Kidney (tissue), 14 donors: ENCODE data around the gene KLHL6. TPM values are rescaled to one million over a fixed set of nuclear protein-coding genes. Genes with fewer than 3 reads are reported as not detected.
"Not testable (repeated sequence)": the region's sequence is repeated elsewhere in the genome, so short reads cannot be mapped to it uniquely, and the experiment has no call there.

ENCODE experiments used
- DNase-seq, 5 donors: peaks; one replicate each; pipeline ENCODE4 v3.0.0-alpha.2; 2013 to 2020
- FAIRE-seq: peaks from 2 replicates; lab custom pipeline; 2012; peaks lifted over from hg19 to GRCh38; lab: Jason Lieb, UNC
- H3K27ac ChIP-seq, 2 donors: one replicate each; pipeline ENCODE4 v1.7.0; 2013; ENCODE audit warnings: low read depth in 2 of 2, low read length in 2 of 2, inconsistent platforms in 1 of 2
- H3K27me3 ChIP-seq: one replicate; pipeline ENCODE4 v1.7.1; 2013; ENCODE audit warnings: low read length, inconsistent platforms; ENCODE audit not compliant: control insufficient read depth, insufficient read depth
- H3K36me3 ChIP-seq, 3 donors: one replicate each; pipeline versions ENCODE4 v1.7.0 to v1.7.1; 2013; ENCODE audit warnings: low read length in 3 of 3, control low read depth in 1 of 3, inconsistent platforms in 1 of 3; ENCODE audit not compliant: insufficient read depth in 3 of 3, control insufficient read depth in 2 of 3
- H3K4me1 ChIP-seq, 3 donors: one replicate each; pipeline versions ENCODE4 v1.7.0 to v1.7.1; 2013; ENCODE audit warnings: low read length in 3 of 3, inconsistent platforms in 1 of 3, low read depth in 1 of 3; ENCODE audit not compliant: control insufficient read depth in 2 of 3, insufficient read depth in 2 of 3
- H3K4me3 ChIP-seq, 3 donors: one replicate each; pipeline versions ENCODE4 v1.7.0 to v1.8.1; 2013; ENCODE audit warnings: low read length in 3 of 3, control low read depth in 1 of 3, inconsistent platforms in 1 of 3
- H3K9ac ChIP-seq, 3 donors: one replicate each; pipeline versions ENCODE4 v1.7.0 to v1.7.1; 2013; ENCODE audit warnings: low read length in 3 of 3, control low read depth in 1 of 3, inconsistent platforms in 1 of 3
- H3K9me3 ChIP-seq, 3 donors: one replicate each; pipeline versions ENCODE4 v1.7.0 to v1.7.1; 2013; ENCODE audit warnings: low read length in 3 of 3, control low read depth in 1 of 3, inconsistent platforms in 1 of 3; ENCODE audit not compliant: control insufficient read depth in 2 of 3, insufficient read depth in 1 of 3
- CTCF ChIP-seq: IDR thresholded peaks from 3 replicates; pipeline ENCODE4 v1.5.1; 2012; ENCODE audit warnings: mild to moderate bottlenecking, moderate library complexity, borderline replicate concordance; ENCODE audit not compliant: insufficient read depth; ENCODE audit errors: extremely low read depth
- intact Hi-C: fragments of 100-400 bp; cut with DNase I; formaldehyde crosslinking; loops from one replicate; pipeline ENCODE4 v1.11.1; 2022
- polyA plus RNA-seq: library from polyadenylated mRNA; stranded (reverse); fragments of 350-450 nt; fragmentation: Illumina TruSeq; extraction: RNeasy Lipid Tissue Mini Kit (QIAGEN cat#74804); gene quantifications from one replicate; pipeline ENCODE4 v1.2.3, GENCODE V29; 2014; ENCODE audit warnings: low read depth, low replicate concordance; ENCODE audit not compliant: insufficient read depth
- total RNA-seq: library from RNA; stranded (reverse); fragmentation: NEBNext Ultra II Directional; extraction: Animal tissue kit (Norgen Biotek cat#: 25700); gene quantifications from one replicate; pipeline ENCODE4 v1.2.1, GENCODE V29; 2021
- donor health status: control.
- donor health status: control.
- donor health status: control.
- donor health status: control.
- donor health status: control.
- donor health status: DM: yes; HTN: yes; CAD: no.
- donor health status: Normal renal cell carcinoma (clear cell type).

KLHL6 gene
- total and polyA plus RNA-seq, 2 donors from 2014 or later = 0.37 to 9.8 TPM

GRCh38 chr3:183514021-183514420, 41.5 kb downstream of the KLHL6 start:
- no peaks in the 10 kb centered on the region for H3K36me3 ChIP-seq
- no peaks in the 10 kb centered on the region for H3K9me3 ChIP-seq
- FAIRE-seq (no peak), DNase-seq (no peak)
- no peak overlapping the region for H3K9ac ChIP-seq
- no peaks in the 10 kb centered on the region for H3K4me1 ChIP-seq
- H3K4me3 ChIP-seq = no peak overlapping the region
- TF ChIP-seq CTCF = no peak
- H3K27me3 ChIP-seq = no peaks in the 10 kb centered on the region
- intact Hi-C loops = no loop called here
- H3K27ac ChIP-seq = no peak overlapping the region

GRCh38 chr3:183513046-183513706, 42.3 kb downstream of the KLHL6 start:
- Histone ChIP-seq H3K4me1 (no peaks in the 10 kb centered on the region), H3K27me3 (no peaks in the 10 kb centered on the region), H3K9ac (no peak overlapping the region), H3K36me3 (no peaks in the 10 kb centered on the region), H3K4me3 (no peak overlapping the region), H3K9me3 (no peaks in the 10 kb centered on the region), H3K27ac (no peak overlapping the region)
- intact Hi-C loops = no loop called here
- TF ChIP-seq CTCF = no peak
- FAIRE-seq (no peak), DNase-seq (no peak)

- FAIRE-seq, H3K4me1 ChIP-seq, intact Hi-C loops, H3K27ac ChIP-seq, H3K27me3 ChIP-seq, H3K4me3 ChIP-seq, H3K9me3 ChIP-seq, H3K36me3 ChIP-seq, H3K9ac ChIP-seq, DNase-seq: not testable (repeated sequence)
These were observed 44.0 kb downstream of the KLHL6 start for GRCh38 chr3:183511286-183512131.

- FAIRE-seq = no peak
- intact Hi-C loops = no loop called here
These were observed 46.7 kb downstream of the KLHL6 start for GRCh38 chr3:183508821-183509220.

More at GRCh38 chr3:183508821-183509220, 46.7 kb downstream of the KLHL6 start:
- no peaks in the 10 kb centered on the region for H3K36me3 ChIP-seq
- no peaks in the 10 kb centered on the region for H3K4me1 ChIP-seq
- H3K9me3 ChIP-seq = no peaks in the 10 kb centered on the region
- TF ChIP-seq CTCF = no peak
- no peaks in the 10 kb centered on the region for H3K27me3 ChIP-seq
- H3K27ac ChIP-seq = no peak overlapping the region
- H3K4me3 ChIP-seq = no peak overlapping the region
- no peak overlapping the region for H3K9ac ChIP-seq
- DNase-seq = no peak
